ENCODE measurements around the gene PRKN.

PRKN gene

DNA sequence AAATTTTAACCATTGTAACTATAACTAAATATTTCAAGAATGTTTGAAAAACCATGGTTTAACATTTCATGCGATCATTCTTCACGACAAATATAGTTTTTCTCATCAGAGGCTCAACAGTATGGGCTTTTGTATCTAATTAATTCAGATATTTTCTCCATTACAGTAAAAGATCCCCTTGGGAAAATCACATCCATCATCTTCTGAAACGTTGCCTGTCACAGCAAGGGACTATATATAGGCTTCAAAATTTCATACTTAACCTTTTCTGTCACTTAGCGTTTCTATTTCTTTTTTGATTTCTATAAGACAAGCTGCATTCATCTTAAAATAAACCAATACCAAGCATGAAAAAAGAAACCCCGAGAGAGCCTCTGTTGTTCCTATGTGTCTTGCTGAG is 710.0 kb downstream of the PRKN start:
- no peak for DNase-seq

DNA sequence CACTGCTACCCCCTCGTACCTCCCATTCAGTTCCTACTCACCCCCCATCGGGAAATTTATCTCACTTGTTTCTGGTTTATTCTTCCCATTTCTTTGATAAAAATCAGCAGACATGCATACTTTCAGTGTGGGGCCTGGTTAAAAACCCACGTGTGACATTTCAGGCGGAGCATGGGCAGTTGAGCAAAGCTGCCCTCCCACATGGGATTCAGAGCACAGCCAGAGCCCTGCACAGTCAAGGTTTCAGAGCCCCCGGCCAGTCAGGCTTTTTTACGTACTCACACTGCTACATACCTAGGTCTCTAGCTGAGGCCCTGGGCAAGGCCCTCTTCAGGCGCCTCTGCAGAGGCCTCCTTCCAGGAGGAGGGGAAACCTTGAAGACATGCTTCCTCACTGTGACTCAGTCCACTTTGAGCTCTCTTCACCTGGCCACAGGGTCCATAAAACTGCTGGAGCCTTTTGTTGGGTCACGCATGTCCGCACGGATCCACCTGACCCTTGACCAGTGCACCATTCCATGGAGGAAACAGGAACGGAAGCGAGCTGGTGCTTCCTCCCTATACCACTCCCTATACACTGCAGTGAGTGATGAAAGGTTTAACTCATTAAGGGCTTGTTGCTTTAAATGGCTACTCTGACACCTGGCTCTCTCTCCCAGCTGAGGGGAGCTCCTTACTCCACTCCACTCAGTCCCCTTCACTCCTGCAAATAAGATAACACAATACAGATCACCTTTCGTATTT is 713.3 kb downstream of the PRKN start:
- DNase-seq = peak; percentile 61

DNA sequence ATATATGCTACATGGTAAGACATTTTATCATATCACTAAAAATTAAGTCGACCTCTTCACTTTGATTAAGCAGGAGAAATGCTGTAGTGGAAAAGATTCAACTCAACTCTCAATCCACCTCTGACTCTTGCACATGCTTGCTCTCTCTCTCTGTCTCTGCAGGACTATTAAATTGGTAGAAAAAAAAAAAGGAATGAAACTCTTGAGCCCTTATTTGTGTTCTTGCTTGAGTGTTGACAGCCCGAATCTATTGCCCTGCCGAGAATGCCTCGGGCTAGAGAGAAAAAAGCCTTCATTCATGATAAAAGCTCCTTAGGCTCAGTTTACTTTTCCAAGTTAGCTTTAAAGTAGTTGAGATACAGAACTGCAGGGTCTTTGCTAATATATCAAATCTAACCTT is 722.2 kb downstream of the PRKN start:
- DNase-seq = no peak

DNA sequence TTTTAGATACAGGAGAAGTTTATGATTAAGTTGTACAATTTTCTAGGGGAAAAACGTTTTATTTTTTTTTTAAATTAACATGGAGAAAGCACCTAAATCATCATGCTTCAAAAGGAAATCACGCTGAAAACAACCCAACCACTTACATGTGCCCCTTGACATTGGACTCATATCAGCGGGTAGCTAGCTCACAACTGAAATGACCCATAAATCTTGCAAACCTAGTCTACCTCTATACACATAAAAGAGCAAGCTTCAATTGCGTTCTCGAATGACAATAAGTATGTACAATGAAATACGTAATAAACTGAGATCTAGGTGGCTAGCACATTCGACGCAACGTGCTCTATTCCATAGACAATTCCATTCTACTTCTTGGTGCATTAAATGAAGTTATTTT is 730.8 kb downstream of the PRKN start:
- DNase-seq = no peak

DNA sequence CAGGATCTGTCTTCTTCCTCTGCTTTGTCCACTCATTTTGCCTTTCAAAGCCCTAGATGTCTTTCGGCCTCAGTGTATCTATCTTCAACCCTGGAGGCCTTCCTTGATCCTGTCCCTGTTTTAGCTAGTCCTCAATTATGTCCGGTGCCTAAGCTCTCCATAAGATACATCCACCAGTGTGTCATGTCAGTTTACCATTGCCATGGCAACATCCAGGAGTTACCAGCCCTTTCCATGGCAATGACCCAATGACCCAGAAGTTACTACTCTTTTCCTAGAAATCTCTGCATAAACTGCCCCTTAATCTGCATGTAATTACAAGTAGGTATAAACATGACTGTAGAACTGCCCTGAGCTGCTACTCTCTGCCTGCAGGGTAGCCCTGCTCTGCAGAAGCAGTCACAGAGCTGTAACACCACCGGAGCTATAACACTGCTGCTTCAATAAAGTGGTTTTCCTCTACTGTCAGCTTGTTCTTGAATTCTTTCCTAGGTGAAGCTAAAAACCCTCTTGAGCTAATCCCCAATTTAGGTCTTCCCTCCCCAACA is 741.6 kb downstream of the PRKN start:
- DNase-seq = no peak

DNA sequence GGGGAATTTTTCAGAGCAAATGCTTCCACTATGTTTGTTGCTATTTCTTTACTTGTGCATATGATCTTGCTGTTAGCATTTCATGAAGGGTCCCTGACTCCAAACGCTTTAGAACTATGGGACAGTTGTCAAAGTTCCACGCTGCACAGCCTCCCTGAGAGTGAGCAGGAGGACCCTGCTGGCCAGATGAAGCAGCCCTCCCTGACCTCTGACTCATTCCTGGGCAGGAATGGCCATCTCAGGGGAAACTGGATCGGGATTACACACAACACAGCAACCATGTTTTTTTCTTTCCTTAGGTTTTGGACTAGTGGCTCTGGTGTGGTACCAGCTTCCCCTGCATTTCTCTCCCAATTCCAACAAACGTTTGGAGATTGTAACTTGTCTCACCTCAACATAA is 742.9 kb downstream of the PRKN start:
- DNase-seq = peak; percentile 64

DNA sequence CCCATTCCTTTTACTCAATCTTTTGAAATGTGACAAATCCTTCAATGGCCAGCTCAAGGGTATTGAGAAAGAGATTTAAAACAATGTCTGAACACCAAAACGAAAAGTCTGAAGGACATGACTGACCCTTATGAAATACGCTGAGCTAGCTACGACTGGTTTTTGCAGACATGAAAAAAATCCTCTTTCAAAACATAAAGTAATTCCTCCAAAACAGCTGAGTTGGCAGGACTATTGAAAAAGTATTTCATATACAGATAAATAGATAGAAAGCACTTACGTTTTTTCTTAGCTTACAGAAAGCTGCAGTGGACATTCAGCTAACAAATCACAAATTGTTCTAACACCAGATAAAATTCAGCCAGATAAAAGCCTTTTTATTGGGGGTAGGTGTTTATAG is 751.0 kb downstream of the PRKN start:
- no peak for DNase-seq

DNA sequence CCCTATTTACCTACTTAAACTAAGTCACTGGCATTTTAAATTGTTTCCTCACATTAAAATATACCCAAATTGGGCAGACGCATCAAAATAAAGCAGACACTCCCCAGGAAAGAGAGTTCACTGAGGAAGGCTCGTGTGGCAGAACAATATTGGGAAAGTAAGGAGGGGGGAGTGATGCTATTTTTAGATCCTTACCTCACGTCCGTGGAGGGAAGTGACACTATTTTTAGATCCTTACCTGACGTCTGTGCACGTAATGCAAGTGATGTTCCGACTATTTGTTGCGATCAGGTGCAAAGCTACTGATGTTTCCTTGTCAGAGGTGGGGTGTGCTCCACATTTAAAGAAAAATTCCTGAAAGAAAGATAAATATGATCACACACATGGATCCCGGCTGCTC is 754.5 kb downstream of the PRKN start:
- no peak for DNase-seq

DNA sequence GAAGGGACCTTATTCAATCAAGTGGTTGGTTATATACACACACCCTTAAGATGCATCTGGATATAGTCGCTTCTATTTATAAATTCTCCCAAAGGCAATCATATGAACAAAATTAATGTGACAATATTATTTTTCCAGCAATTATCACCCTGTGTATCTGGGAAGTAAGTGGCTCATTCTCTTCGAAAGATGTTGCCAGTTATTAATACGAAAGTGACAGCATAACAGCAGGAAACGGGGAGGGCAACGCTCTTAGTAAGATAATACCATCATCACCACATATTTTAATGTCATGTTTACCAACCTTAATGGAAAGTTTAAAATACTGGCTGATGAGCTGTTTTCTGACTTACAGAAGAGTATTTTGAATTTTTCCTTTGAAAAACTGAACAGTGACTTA is 756.5 kb downstream of the PRKN start:
- no peak for DNase-seq

DNA sequence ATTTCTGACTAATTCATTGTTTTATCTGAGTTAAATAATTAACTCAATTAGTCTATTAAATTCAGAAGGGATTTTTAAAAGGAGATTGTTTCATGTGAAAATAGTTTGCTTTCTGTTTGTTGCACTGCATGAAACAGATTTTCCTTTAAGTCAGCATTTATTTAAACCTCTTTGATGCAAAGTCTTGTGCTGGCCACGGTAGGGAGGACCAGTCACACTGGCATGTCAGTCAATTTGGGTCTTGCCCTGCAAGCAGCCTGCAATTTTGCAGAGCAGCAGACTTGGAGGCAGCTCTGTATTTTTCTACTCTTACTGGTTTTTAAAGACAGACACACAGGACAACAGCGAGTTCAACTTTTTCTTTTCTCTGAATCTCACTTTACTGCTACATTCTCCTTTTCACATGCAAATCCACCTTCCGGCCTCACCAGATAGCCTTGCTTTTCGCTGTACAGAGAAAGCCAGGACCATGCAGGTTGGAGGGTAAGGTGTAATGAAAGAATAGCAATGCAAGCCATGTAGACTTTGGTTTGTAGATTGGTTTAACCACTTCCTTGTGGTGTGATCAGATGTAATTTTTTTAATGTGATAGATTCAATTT is 763.8 kb downstream of the PRKN start:
- no peak for DNase-seq

DNA sequence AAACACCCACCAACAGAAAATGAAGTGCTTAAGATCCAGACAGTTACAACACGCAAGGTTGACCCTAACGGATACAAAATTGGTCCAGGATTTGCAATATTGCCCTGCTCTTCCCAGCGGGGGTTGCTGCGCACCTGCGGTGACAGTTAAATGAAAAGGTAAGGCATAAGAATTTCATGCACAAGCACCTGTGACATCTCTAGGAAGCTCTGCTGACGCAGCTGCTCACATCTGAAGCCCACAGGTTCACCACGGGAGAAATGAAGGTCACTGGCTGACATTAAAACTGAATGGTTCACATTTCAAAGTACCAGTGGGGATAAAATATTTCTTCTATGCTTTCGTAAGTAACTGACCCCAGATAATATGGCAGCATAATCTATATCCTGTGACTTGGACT is 764.4 kb downstream of the PRKN start:
- DNase-seq = no peak

DNA sequence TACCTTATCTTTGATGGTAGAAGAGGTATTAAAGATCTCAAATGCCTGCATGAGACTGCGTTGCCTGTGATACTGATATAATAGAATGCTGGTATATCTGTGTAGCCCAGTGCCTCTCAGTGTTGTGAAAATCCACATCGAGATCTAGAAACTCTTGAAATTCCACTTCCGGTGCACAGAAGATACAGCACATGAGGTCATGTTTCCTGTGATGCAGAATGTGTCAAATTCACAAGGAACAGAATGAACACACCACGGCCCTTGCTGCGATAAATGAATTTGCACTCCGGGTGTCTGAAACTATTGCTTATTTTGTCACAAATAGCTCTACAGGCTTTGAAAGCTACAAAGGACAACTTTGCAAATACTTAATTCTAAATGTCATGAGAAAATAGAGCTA is 765.8 kb downstream of the PRKN start:
- DNase-seq = no peak

DNA sequence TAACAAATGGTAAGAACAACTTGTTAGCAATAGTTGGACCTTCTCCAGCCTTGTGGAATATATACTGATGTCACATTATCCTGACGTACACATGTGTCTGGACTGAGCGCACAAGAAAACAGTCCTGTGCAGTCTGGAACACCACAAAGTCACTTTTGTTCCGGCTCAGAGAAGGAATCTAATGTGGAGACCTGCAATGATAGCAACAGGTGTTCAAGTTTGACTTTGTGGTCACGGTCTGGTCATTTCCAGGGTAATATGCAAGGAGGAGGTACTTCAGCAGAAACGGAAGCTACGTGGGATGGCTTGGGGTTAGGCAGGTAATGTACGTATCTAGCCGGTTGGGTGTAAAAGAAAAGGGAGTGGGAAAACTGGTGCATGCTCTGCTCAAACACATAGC is 766.5 kb downstream of the PRKN start:
- DNase-seq = no peak

DNA sequence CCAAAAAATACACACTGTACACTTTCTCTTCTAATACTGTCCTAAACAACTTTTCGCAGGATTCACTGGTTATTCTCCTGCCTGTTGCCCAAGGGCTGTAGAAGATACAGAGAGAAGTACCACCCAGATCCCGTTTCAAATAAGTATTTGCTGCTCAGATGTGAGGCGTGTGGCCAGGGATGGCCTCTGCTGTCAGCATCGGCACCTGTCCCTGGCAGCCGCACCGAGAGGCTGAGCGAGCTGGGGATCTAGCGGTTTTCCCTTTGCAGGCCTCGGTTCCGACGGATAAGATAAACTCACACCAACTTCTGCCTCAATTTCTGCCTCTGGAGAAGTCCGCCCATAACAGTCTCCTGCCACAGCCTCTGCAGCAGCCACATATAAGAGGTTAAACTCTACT is 768.5 kb downstream of the PRKN start:
- DNase-seq = no peak

DNA sequence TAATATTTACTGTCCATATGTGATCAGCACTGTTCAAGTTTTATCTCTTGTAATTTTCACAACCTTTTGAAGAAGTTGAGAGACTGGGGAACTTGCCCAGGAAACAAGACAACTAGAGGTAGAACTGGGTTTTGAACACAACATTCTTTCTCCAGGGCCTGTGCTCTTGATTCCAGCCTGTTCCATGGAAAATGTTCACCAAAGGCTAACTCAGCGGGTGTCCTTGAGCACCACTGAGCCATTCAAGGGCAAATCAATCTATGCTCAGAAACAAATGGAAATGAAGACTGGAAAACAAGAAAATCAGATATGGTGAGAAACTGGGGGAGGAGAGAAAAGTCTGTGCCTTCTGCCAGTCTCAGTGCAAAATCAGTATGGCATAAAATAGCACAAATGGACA is 771.5 kb downstream of the PRKN start:
- no peak for DNase-seq

DNA sequence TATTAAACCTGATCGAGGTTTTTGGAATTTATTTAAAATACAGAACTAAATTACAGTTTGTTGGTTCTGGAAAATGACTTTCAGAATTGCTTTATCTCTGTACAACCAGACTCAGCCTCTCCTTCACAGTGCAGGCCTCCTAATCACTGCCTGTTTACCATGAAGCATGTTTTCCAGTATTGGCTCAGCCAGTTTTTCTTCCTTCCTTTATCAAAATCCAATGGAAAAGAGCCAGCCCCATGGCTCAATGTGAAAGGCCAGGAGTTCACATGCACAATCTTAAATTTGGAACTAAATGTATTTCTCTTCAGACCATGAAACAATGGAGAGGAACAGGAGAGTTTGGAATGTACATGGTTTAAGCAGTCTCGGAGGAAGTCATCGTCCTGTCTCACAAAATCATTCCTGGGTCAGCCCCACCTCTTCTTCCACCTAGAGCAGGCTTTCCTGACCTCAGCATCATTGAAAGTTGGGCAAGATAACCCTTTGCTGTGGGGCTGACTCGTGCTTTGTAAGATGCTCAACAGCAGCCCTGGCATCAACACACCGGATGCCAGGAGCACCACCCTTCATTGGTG is 772.8 kb downstream of the PRKN start:
- no peak for DNase-seq

DNA sequence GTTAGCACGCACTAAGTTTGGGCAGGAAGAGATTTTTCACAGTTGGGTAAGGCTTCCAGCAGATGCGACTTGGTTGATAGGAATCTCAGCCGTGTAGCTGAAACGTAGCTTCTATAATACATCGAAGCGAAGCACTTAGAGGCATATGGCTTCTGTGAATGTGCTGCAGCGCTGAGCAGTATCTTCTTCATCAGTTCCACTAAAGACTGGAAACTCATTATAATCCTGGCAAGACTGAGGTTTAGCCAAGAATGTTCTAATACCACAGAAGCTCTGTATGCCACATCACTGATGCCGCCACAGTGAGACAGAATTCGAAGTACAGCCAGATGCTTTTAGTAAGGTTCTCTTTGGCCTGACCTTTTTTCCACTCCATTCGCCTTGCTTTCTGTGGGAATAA is 773.5 kb downstream of the PRKN start:
- no peak for DNase-seq

DNA sequence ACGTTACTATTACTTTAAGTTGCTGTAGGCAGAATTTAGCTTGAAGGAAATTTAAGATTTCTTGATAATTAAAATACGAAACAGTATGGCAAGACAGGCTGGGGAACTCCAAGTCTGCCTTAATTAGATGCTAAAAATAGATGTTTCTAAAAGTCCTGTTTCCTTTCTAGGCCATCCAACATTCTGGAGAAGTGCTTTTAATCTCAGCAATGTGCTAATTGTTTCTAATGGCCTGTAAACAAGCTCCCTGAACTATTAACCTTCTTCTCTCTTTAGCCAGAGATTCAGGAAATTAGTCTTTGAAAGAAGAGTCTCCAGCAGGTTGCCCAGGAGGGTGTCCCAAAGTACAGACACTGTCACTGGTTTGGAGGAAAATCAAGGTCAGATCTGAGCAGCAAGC is 776.4 kb downstream of the PRKN start:
- no peak for DNase-seq

DNA sequence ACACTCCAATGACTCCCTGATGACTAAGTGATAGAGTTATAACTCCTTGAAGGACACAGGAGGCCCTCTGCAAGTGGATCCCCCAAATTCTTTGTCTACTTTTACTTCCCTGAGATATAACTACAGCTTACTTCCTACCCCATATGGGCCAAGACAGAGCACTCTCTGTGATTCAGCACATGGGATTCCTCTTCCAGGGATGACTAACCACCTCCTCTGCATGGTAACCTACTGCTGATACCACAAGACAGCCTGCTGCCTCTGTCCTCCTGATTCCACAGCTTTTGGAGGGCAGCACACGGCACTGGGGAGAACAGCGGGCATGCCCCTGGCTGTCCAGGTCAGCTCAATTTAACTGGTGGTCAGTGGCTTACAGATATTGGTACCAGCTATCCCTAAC is 778.0 kb downstream of the PRKN start:
- no peak for DNase-seq

DNA sequence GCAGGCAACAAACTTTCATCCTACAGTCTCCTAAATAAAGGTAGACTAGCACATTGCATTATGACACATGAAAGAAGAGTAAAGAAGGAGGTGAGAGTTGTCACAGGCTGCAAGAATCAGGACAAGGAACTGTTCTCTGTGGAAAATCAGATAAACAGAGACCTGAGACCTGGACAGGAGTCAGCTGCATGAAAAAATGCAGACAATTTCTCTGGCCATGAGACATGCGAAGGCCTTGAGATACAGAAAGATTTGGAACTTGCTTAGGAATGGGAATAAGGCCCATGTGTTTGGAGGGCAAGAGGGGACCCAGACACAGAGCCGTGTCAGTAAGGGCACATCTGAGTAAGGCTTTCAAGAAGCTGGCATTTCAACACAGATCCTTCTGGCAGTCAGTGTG is 779.1 kb downstream of the PRKN start:
- DNase-seq = no peak

DNA sequence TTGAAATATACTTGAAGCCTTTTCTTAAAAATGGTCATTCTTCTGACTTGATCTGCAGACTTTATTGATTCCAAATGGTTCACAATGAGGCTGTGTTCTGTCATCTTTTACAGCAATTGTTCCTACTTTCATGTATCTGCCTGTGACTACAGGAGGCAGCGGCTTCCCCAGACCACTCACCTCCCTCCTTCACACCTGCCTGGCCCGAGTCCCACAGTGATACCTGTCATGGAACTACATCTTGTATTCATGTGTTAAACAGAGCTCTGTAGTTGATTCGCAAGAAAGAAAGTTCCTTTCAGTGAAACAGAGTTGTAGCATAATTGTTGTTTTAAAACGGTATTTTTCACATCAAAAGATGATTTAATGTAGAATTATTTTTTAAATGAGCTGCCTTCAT is 780.2 kb downstream of the PRKN start:
- DNase-seq = no peak

DNA sequence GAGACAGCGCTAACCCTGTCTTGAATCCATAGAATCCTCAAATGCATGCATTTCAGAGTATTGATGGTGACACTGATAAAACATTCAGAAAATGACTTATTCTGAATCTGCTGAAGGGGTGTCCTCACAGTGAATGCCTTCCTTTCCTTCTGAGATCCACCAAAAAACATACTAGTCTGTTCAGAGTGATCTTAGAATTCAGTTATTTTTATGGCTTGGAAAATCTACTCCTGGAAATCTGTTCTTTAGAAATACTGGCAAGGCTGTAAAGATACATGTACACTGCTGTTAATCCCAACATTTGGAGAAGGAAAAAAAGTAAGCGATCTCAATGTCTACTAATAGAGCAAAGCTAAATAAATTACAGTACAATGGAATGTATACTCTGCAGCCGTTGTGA is 781.1 kb downstream of the PRKN start:
- DNase-seq = no peak

DNA sequence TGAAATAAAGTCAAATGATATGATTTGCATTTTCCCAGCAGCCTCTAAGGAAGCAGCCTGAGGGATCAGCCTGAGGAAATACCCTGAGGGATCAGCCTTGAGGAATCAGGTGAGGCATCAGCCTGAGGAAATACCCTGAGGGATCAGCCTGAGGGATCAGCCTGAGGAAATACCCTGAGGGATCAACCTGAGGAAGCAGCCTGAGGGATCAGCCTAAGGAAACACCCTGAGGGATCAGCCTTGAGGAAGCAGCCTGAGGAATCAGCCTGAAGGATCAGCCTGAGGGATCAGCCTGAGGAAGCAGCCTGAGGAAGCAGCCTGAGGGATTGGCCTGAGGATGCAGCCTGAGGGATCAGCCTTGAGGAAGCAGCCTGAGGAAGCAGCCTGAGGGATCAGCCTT is 784.0 kb downstream of the PRKN start:
- DNase-seq = no peak

DNA sequence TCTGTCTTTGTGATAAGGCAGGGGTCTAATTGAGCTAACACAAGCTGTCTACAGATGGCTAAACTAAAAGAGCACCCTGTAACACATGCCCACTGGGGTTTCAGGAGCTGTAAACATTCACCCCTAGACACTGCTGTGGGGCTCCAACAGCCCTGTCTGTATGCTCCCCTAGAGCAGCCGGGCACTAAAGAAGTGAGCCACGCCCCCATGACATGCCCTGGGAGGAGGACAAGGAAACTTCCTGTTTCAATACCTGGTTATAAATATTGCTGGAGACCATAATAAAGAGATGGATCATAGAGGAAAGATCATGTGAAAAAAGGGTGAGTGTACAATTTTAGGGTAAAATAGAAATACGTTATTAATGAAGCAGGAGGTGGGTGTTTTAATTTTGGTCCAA is 786.0 kb downstream of the PRKN start:
- DNase-seq = no peak

DNA sequence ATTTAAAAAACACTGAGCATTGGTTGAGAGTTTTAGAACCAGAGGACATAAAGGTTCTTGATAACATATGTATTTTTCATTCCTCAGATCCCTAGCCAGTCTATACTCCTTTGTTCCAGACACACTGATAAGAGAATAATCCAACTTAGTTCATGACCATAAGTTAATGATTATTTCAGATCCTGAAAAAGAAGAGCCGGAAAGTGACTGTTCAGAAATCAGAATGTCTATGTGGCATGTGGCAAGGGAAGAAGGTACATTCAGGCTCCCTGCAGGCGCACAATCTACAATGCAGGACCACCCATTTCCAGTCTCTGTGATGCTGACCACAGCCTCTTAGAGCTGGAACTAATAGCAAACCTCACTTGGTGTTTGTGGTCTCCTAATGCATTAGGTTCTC is 787.0 kb downstream of the PRKN start:
- DNase-seq = no peak
